Measurements from ENCODE around the gene MRFAP1L1.

MRFAP1L1 gene

GRCh38 chr4:6754481-6755087, 44.9 kb upstream of the MRFAP1L1 start:
- Histone ChIP-seq H2BK5ac (ENCODE audit: low read length) (no peak overlapping the region), H3K4me2 (ENCODE audit: insufficient read depth, low read length, poor library complexity, severe bottlenecking) (no peak overlapping the region), H3K9ac (ENCODE audit: low read depth, low read length, poor library complexity) (no peak overlapping the region), H2BK12ac (ENCODE audit: low read length) (no peak overlapping the region), H3K4me1 (ENCODE audit: control insufficient read depth in 2 of 2, insufficient read depth in 1 of 2, low read depth in 1 of 2, low read length in 2 of 2) (peaks cover 13 to 15% of the 10 kb centered on the region in 2 donors), H2AFZ (ENCODE audit: low read length) (no peak overlapping the region), H4K8ac (ENCODE audit: low read depth, low read length) (no peak overlapping the region), H3K36me3 (replicated peaks in 1 of 2; ENCODE audit: control insufficient read depth in 2 of 2, insufficient read depth in 2 of 2, low read length in 2 of 2) (no peaks in the 10 kb centered on the region), H2AK5ac (ENCODE audit: low read depth, low read length) (peak overlapping the region; percentile 18), H2BK120ac (ENCODE audit: low read depth, low read length) (no peak overlapping the region), H3K79me1 (ENCODE audit: low read depth, low read length) (peaks cover 2% of the 10 kb centered on the region), H3K27ac (replicated peaks; ENCODE audit: low read length) (no peak overlapping the region), H3K18ac (ENCODE audit: low read length) (no peak overlapping the region), H3K9me3 (replicated peaks in 1 of 2; ENCODE audit: control insufficient read depth in 2 of 2, insufficient read depth in 1 of 2, low read depth in 1 of 2, low read length in 2 of 2) (peaks cover 0 to 2% of the 10 kb centered on the region in 2 donors), H3K23ac (ENCODE audit: low read depth, low read length, poor library complexity) (no peak overlapping the region), H3K4me3 (ENCODE audit: low read length in 2 of 2) (no peak overlapping the region), H3K27me3 (ENCODE audit: control insufficient read depth in 3 of 3, insufficient read depth in 3 of 3, low read depth in 1 of 3, low read length in 3 of 3) (peaks cover 0 to 5% (median 0%) of the 10 kb centered on the region in 3 experiments), H2BK15ac (ENCODE audit: low read length) (no peak overlapping the region), H4K91ac (ENCODE audit: low read depth, low read length, poor library complexity) (no peak overlapping the region), H3K4ac (ENCODE audit: low read length) (no peak overlapping the region), H3K14ac (ENCODE audit: low read length) (no peak overlapping the region)
- DNase-seq (ENCODE audit: low spot score): no peak
- WGBS, 2 donors (ENCODE audit: extremely low coverage in 2 of 2, insufficient read length in 2 of 2, insufficient replicate concordance in 1 of 2): no CpG with 5 or more reads among the region's 3 CpGs

GRCh38 chr4:6753891-6754290, 44.2 kb upstream of the MRFAP1L1 start:
- Histone ChIP-seq H4K91ac (ENCODE audit: low read depth, low read length, poor library complexity) (no peak overlapping the region), H3K27me3 (ENCODE audit: control insufficient read depth in 3 of 3, insufficient read depth in 3 of 3, low read depth in 1 of 3, low read length in 3 of 3) (peaks cover 0 to 5% (median 0%) of the 10 kb centered on the region in 3 experiments), H4K8ac (ENCODE audit: low read depth, low read length) (no peak overlapping the region), H2BK12ac (ENCODE audit: low read length) (no peak overlapping the region), H3K36me3 (replicated peaks in 1 of 2; ENCODE audit: control insufficient read depth in 2 of 2, insufficient read depth in 2 of 2, low read length in 2 of 2) (no peaks in the 10 kb centered on the region), H2BK120ac (ENCODE audit: low read depth, low read length) (no peak overlapping the region), H2BK15ac (ENCODE audit: low read length) (no peak overlapping the region), H3K18ac (ENCODE audit: low read length) (peak overlapping the region; percentile 30), H3K4me2 (ENCODE audit: insufficient read depth, low read length, poor library complexity, severe bottlenecking) (no peak overlapping the region), H2AK5ac (ENCODE audit: low read depth, low read length) (peak overlapping the region; percentile 51), H3K23ac (ENCODE audit: low read depth, low read length, poor library complexity) (no peak overlapping the region), H3K27ac (replicated peaks; ENCODE audit: low read length) (no peak overlapping the region), H3K4me1 (ENCODE audit: control insufficient read depth in 2 of 2, insufficient read depth in 1 of 2, low read depth in 1 of 2, low read length in 2 of 2) (peaks cover 16 to 19% of the 10 kb centered on the region in 2 donors), H3K9ac (ENCODE audit: low read depth, low read length, poor library complexity) (no peak overlapping the region), H3K79me1 (ENCODE audit: low read depth, low read length) (peaks cover 2% of the 10 kb centered on the region), H3K4ac (ENCODE audit: low read length) (no peak overlapping the region), H2BK5ac (ENCODE audit: low read length) (no peak overlapping the region), H2AFZ (ENCODE audit: low read length) (no peak overlapping the region), H3K9me3 (replicated peaks in 1 of 2; ENCODE audit: control insufficient read depth in 2 of 2, insufficient read depth in 1 of 2, low read depth in 1 of 2, low read length in 2 of 2) (peaks cover 0 to 2% of the 10 kb centered on the region in 2 donors), H3K4me3 (ENCODE audit: low read length in 2 of 2) (no peak overlapping the region), H3K14ac (ENCODE audit: low read length) (no peak overlapping the region)
- no peak for DNase-seq (ENCODE audit: low spot score)
- no CpG with 5 or more reads among the region's 9 CpGs for WGBS, 2 donors (ENCODE audit: extremely low coverage in 2 of 2, insufficient read length in 2 of 2, insufficient replicate concordance in 1 of 2)

GRCh38 chr4:6753103-6753560, 43.5 kb upstream of the MRFAP1L1 start:
- no peak for DNase-seq (ENCODE audit: low spot score)
- Histone ChIP-seq H3K18ac (ENCODE audit: low read length) (peak overlapping the region; percentile 60), H3K23ac (ENCODE audit: low read depth, low read length, poor library complexity) (peak overlapping the region; percentile 2), H2BK5ac (ENCODE audit: low read length) (peak overlapping the region; percentile 84), H3K4me2 (ENCODE audit: insufficient read depth, low read length, poor library complexity, severe bottlenecking) (peak overlapping the region; percentile 24), H3K9ac (ENCODE audit: low read depth, low read length, poor library complexity) (no peak overlapping the region), H3K36me3 (replicated peaks in 1 of 2; ENCODE audit: control insufficient read depth in 2 of 2, insufficient read depth in 2 of 2, low read length in 2 of 2) (no peaks in the 10 kb centered on the region), H2BK12ac (ENCODE audit: low read length) (no peak overlapping the region), H4K8ac (ENCODE audit: low read depth, low read length) (peak overlapping the region; percentile 32), H2BK120ac (ENCODE audit: low read depth, low read length) (peak overlapping the region; percentile 93), H2AFZ (ENCODE audit: low read length) (peak overlapping the region; percentile 45), H4K91ac (ENCODE audit: low read depth, low read length, poor library complexity) (peak overlapping the region; percentile 94), H3K9me3 (replicated peaks in 1 of 2; ENCODE audit: control insufficient read depth in 2 of 2, insufficient read depth in 1 of 2, low read depth in 1 of 2, low read length in 2 of 2) (peaks cover 0 to 2% of the 10 kb centered on the region in 2 donors), H3K27ac (replicated peaks; ENCODE audit: low read length) (peak overlapping the region; percentile 49), H3K4me1 (ENCODE audit: control insufficient read depth in 2 of 2, insufficient read depth in 1 of 2, low read depth in 1 of 2, low read length in 2 of 2) (peaks cover 11 to 20% of the 10 kb centered on the region in 2 donors), H3K14ac (ENCODE audit: low read length) (no peak overlapping the region), H3K4ac (ENCODE audit: low read length) (no peak overlapping the region), H2BK15ac (ENCODE audit: low read length) (no peak overlapping the region), H3K4me3 (ENCODE audit: low read length in 2 of 2) (no peak overlapping the region), H3K79me1 (ENCODE audit: low read depth, low read length) (peaks cover 2% of the 10 kb centered on the region), H2AK5ac (ENCODE audit: low read depth, low read length) (no peak overlapping the region), H3K27me3 (ENCODE audit: control insufficient read depth in 3 of 3, insufficient read depth in 3 of 3, low read depth in 1 of 3, low read length in 3 of 3) (peaks cover 0 to 5% (median 0%) of the 10 kb centered on the region in 3 experiments)
- no CpG with 5 or more reads among the region's 18 CpGs for WGBS, 2 donors (ENCODE audit: extremely low coverage in 2 of 2, insufficient read length in 2 of 2, insufficient replicate concordance in 1 of 2)

GRCh38 chr4:6752486-6752829, 42.8 kb upstream of the MRFAP1L1 start:
- DNase-seq (ENCODE audit: low spot score): no peak
- Histone ChIP-seq H2BK15ac (ENCODE audit: low read length) (no peak overlapping the region), H3K36me3 (replicated peaks in 1 of 2; ENCODE audit: control insufficient read depth in 2 of 2, insufficient read depth in 2 of 2, low read length in 2 of 2) (no peaks in the 10 kb centered on the region), H2BK120ac (ENCODE audit: low read depth, low read length) (no peak overlapping the region), H3K9ac (ENCODE audit: low read depth, low read length, poor library complexity) (no peak overlapping the region), H4K91ac (ENCODE audit: low read depth, low read length, poor library complexity) (no peak overlapping the region), H2AFZ (ENCODE audit: low read length) (no peak overlapping the region), H3K27me3 (ENCODE audit: control insufficient read depth in 3 of 3, insufficient read depth in 3 of 3, low read depth in 1 of 3, low read length in 3 of 3) (peaks cover 0 to 5% (median 0%) of the 10 kb centered on the region in 3 experiments), H3K4ac (ENCODE audit: low read length) (no peak overlapping the region), H3K14ac (ENCODE audit: low read length) (no peak overlapping the region), H3K18ac (ENCODE audit: low read length) (no peak overlapping the region), H3K4me3 (ENCODE audit: low read length in 2 of 2) (no peak overlapping the region), H3K4me2 (ENCODE audit: insufficient read depth, low read length, poor library complexity, severe bottlenecking) (no peak overlapping the region), H3K4me1 (ENCODE audit: control insufficient read depth in 2 of 2, insufficient read depth in 1 of 2, low read depth in 1 of 2, low read length in 2 of 2) (peaks cover 11 to 23% of the 10 kb centered on the region in 2 donors), H3K27ac (replicated peaks; ENCODE audit: low read length) (no peak overlapping the region), H3K79me1 (ENCODE audit: low read depth, low read length) (peaks cover 2% of the 10 kb centered on the region), H2BK12ac (ENCODE audit: low read length) (no peak overlapping the region), H2AK5ac (ENCODE audit: low read depth, low read length) (no peak overlapping the region), H4K8ac (ENCODE audit: low read depth, low read length) (no peak overlapping the region), H3K9me3 (replicated peaks in 1 of 2; ENCODE audit: control insufficient read depth in 2 of 2, insufficient read depth in 1 of 2, low read depth in 1 of 2, low read length in 2 of 2) (peaks cover 0 to 2% of the 10 kb centered on the region in 2 donors), H2BK5ac (ENCODE audit: low read length) (peak overlapping the region; percentile 84), H3K23ac (ENCODE audit: low read depth, low read length, poor library complexity) (no peak overlapping the region)
- no CpG with 5 or more reads among the region's 6 CpGs for WGBS, 2 donors (ENCODE audit: extremely low coverage in 2 of 2, insufficient read length in 2 of 2, insufficient replicate concordance in 1 of 2)
